Osteoblast (primary cell): ENCODE measurements around the gene CMIP. TPM values are rescaled to one million over a fixed set of nuclear protein-coding genes. Genes with fewer than 3 reads are reported as not detected.

Source experiments
- DNase-seq: peaks from one replicate; pipeline ENCODE4 v3.0.0; 2011; ENCODE audit warnings: low spot score, mixed read lengths; ENCODE audit not compliant: insufficient read length; ENCODE audit errors: missing footprints
- H2AFZ ChIP-seq: 2 replicates; pipeline ENCODE4 v1.6.0; 2011; ENCODE audit warnings: mild to moderate bottlenecking, low read length
- H3K27ac ChIP-seq: 2 replicates; pipeline ENCODE4 v1.5.1; 2011; ENCODE audit warnings: mild to moderate bottlenecking, low read depth, low read length, moderate library complexity
- H3K27me3 ChIP-seq: 2 replicates; pipeline ENCODE4 v1.6.0; 2012; ENCODE audit warnings: mild to moderate bottlenecking, control low read depth, inconsistent platforms, low read length, moderate library complexity; ENCODE audit not compliant: insufficient read depth
- H3K36me3 ChIP-seq: 2 replicates; pipeline ENCODE4 v1.5.1; 2011; ENCODE audit warnings: mild to moderate bottlenecking, low read length, control low read depth, moderate library complexity; ENCODE audit not compliant: insufficient read depth
- H3K4me1 ChIP-seq: 2 replicates; pipeline ENCODE4 v1.5.1; 2011; ENCODE audit warnings: mild to moderate bottlenecking, low read length, control low read depth, moderate library complexity; ENCODE audit not compliant: insufficient read depth
- H3K4me2 ChIP-seq: 2 replicates; pipeline ENCODE4 v1.6.0; 2011; ENCODE audit warnings: mild to moderate bottlenecking, low read length; ENCODE audit not compliant: insufficient read depth
- H3K4me3 ChIP-seq: fragments of 200-600 bp; sonication (generic); 3 replicates; pipeline ENCODE4 v1.5.1; 2012; ENCODE audit warnings: mild to moderate bottlenecking, low read length, inconsistent platforms; ENCODE audit not compliant: insufficient read depth
- H3K79me2 ChIP-seq: 2 replicates; pipeline ENCODE4 v1.6.0; 2012; ENCODE audit warnings: mild to moderate bottlenecking, low read length, control low read depth, inconsistent platforms; ENCODE audit not compliant: insufficient read depth
- H3K9me3 ChIP-seq: 2 replicates; pipeline ENCODE4 v1.5.1; 2011; ENCODE audit warnings: low read depth, low read length, control low read depth
- H4K20me1 ChIP-seq: 2 replicates; pipeline ENCODE4 v1.6.0; 2012; ENCODE audit warnings: mild to moderate bottlenecking, low read length, control low read depth; ENCODE audit not compliant: insufficient read depth
- total RNA-seq: library from RNA; depleted of rRNA; stranded (reverse); fragments of >200 nt; gene quantifications from 2 replicates; pipeline ENCODE4 v1.2.3, GENCODE V29; 2012
- TF ChIP-seq, protein P1 (sequence below): IDR thresholded peaks from 2 replicates; pipeline ENCODE4 v1.5.1; 2011; ENCODE audit warnings: mild to moderate bottlenecking, low read depth, low read length, moderate library complexity; ENCODE audit errors: extremely low read depth

Gene CMIP
- total RNA-seq, 1 donor: 8.3 TPM

DNA sequence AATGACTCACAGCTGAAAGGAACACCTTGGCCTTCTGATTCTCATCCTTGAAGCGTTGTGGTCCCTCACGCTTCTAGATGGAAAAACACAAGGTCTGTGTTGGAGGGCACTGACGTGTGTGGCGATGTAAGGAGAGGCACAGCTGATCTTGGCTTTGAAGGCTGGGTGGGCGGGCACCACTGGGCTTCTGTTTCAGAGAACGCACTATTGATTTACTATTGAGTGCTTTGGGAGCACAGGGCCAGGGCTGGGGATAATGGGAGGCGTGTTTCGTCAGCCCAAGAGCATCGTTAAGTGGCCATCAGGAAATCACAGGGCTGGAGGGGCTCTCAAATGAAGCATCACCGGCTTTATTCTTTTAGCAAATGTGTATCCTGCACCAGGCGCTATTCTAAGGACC lies 70.7 kb downstream of the CMIP start:
- peak; percentile 11 for DNase-seq
- H3K79me2 ChIP-seq: peaks cover 45% of the 10 kb centered on the region
- TF ChIP-seq, protein P1, sequence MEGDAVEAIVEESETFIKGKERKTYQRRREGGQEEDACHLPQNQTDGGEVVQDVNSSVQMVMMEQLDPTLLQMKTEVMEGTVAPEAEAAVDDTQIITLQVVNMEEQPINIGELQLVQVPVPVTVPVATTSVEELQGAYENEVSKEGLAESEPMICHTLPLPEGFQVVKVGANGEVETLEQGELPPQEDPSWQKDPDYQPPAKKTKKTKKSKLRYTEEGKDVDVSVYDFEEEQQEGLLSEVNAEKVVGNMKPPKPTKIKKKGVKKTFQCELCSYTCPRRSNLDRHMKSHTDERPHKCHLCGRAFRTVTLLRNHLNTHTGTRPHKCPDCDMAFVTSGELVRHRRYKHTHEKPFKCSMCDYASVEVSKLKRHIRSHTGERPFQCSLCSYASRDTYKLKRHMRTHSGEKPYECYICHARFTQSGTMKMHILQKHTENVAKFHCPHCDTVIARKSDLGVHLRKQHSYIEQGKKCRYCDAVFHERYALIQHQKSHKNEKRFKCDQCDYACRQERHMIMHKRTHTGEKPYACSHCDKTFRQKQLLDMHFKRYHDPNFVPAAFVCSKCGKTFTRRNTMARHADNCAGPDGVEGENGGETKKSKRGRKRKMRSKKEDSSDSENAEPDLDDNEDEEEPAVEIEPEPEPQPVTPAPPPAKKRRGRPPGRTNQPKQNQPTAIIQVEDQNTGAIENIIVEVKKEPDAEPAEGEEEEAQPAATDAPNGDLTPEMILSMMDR: no peak
- peaks cover 7% of the 10 kb centered on the region for H3K36me3 ChIP-seq
- H2AFZ ChIP-seq: no peak overlapping the region
- H3K27me3 ChIP-seq: no peaks in the 10 kb centered on the region
- no peak overlapping the region for H3K27ac ChIP-seq
- peaks cover 33% of the 10 kb centered on the region for H3K4me1 ChIP-seq
- no peak overlapping the region for H3K4me3 ChIP-seq
- H3K4me2 ChIP-seq: no peak overlapping the region
- no peaks in the 10 kb centered on the region for H3K9me3 ChIP-seq
- H4K20me1 ChIP-seq: peaks cover 18% of the 10 kb centered on the region

DNA sequence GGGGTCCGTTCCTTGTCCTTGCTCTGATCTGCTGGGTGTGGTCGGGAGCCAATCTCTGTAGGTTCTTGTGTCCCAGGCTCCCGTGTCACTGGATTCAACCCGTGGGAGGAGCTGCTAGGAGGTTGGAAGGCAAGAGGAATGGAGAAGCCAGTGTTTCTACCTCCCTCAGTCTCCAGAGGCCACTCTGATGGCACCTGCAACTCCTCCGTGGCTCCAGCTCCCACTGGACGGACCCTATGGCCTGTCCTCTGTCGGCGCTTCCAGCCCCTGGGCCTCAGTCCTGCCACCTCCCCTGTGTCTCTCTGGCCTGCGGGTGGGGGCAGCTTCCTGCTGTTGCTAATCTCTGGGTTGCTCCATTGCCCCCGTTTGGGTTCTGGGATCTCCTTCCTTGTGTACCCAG lies 71.1 kb downstream of the CMIP start:
- no peaks in the 10 kb centered on the region for H3K9me3 ChIP-seq
- peaks cover 18% of the 10 kb centered on the region for H4K20me1 ChIP-seq
- no peaks in the 10 kb centered on the region for H3K27me3 ChIP-seq
- H3K4me1 ChIP-seq: peaks cover 33% of the 10 kb centered on the region
- no peak overlapping the region for H3K27ac ChIP-seq
- peaks cover 7% of the 10 kb centered on the region for H3K36me3 ChIP-seq
- TF ChIP-seq, protein P1: no peak
- H2AFZ ChIP-seq: no peak overlapping the region
- no peak overlapping the region for H3K4me2 ChIP-seq
- H3K4me3 ChIP-seq: no peak overlapping the region
- no peak for DNase-seq
- H3K79me2 ChIP-seq: peaks cover 45% of the 10 kb centered on the region

DNA sequence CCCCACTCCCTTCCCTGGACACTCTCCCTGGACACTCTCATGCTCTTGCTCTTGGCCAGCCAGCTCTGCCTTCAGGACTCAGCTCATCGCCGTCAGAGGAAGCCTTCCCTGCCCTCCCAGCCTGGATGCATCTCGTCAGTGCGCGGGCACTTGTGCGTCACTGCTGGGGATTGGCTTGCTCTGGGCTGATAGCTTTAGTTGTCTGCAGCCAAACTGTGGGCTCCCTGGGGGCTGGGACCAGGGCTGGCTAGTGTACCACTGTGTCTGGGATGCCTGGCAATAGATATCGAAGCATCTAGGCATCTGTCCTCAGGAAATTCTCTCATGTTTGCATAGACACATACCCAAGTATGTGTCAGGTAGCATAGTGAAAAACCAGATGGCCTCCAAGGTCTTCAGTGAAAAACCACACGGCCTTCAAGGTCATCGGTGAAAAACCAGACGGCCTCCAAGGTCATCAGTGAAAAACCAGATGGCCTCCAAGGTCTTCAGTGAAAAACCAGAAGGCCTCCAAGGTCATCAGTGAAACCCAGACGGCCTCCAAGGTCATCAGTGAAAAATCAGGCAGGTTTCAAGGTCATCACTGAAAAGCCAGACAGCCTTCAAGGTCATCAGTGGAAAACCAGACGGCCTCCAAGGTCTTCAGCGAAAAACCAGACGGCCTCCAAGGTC lies 72.0 kb downstream of the CMIP start:
- H4K20me1 ChIP-seq: peaks cover 18% of the 10 kb centered on the region
- H3K36me3 ChIP-seq: peaks cover 7% of the 10 kb centered on the region
- H3K27me3 ChIP-seq: no peaks in the 10 kb centered on the region
- H3K4me3 ChIP-seq: no peak overlapping the region
- no peaks in the 10 kb centered on the region for H3K9me3 ChIP-seq
- no peak overlapping the region for H2AFZ ChIP-seq
- no peak overlapping the region for H3K4me2 ChIP-seq
- H3K27ac ChIP-seq: no peak overlapping the region
- H3K4me1 ChIP-seq: peaks cover 26% of the 10 kb centered on the region
- TF ChIP-seq, protein P1: no peak
- DNase-seq: peak; percentile 39
- peaks cover 45% of the 10 kb centered on the region for H3K79me2 ChIP-seq

DNA sequence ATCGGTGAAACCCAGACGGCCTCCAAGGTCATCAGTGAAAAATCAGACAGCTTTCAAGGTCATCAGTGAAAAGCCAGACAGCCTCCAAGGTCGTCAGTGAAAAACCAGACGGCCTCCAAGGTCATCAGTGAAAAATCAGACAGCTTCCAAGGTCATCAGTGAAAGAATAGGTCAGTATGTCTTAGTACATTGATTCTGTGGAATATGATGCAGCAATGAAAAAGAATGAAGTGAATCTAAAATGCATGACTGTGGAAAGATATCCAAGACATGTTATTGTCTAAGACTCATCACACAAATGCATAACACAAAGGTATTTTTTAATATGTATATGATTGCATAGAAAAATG lies 72.5 kb downstream of the CMIP start:
- peak; percentile 15 for DNase-seq
- Histone ChIP-seq H4K20me1 (peaks cover 20% of the 10 kb centered on the region), H3K36me3 (peaks cover 4% of the 10 kb centered on the region), H3K27ac (no peak overlapping the region), H3K27me3 (no peaks in the 10 kb centered on the region), H3K9me3 (no peaks in the 10 kb centered on the region), H3K4me3 (no peak overlapping the region), H3K4me1 (peaks cover 24% of the 10 kb centered on the region), H3K79me2 (peaks cover 44% of the 10 kb centered on the region), H3K4me2 (no peak overlapping the region), H2AFZ (no peak overlapping the region)
- TF ChIP-seq, protein P1: no peak
